HG03066 (cell line): Measurements from ENCODE around the gene PSG1.
"Not testable (repeated sequence)": the region's sequence is repeated elsewhere in the genome, so short reads cannot be mapped to it uniquely, and the experiment has no call there.

ENCODE experiments used
- ATAC-seq: cut with Tn5 transposase; IDR thresholded peaks from one replicate; pipeline ENCODE4 v1.9.1; 2021; ENCODE audit warnings: low read depth; ENCODE audit not compliant: unreplicated experiment

The PSG1 gene

DNA sequence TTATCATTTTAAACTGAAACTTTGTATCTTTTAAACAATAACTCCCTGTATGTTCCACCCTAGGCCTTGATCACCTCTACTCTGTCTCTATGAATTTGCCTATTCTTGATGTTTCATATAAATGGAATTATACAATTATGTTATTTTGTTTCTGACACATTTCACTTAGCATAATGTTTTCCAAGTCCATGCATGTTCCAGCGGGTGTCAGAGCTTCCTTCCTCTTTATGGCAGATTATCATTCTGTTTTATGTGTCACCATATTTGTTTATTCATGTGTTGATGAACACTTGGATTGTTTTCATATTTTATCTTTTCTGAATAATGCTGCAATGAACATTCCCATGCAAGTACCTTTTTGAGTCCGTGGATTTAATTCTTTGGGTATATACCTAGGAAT is 3.2 kb upstream of the PSG1 start:
- not testable (repeated sequence) for ATAC-seq

GRCh38 chr19:42882010-42882409 is 2.5 kb upstream of the PSG1 start:
- ATAC-seq = not testable (repeated sequence)

- not testable (repeated sequence) for ATAC-seq
Measured at GRCh38 chr19:42881279-42881678, 1.8 kb upstream of the PSG1 start.

- not testable (repeated sequence) for ATAC-seq
Measured at GRCh38 chr19:42880621-42881020, 1.1 kb upstream of the PSG1 start.

DNA sequence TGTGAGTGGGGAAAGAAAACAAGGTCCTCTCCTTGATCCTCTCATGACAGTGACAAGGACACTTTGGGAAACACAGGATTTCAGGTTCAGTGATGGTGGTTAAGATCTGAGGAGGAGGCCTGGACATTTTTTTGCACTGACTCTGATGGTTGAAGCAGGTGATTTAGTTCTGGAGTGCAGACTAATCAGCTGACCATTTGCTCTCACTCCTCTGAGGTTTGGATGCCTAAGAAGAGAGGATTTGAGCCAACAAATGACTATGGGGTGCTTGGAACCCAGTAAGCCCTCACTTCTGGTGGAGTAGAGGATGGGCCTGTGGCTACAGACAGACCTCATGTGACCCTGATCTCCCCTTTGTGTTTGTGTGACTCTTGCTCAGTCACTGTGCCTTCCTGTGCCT is 2.9 kb downstream of the PSG1 start:
- ATAC-seq = not testable (repeated sequence)

DNA sequence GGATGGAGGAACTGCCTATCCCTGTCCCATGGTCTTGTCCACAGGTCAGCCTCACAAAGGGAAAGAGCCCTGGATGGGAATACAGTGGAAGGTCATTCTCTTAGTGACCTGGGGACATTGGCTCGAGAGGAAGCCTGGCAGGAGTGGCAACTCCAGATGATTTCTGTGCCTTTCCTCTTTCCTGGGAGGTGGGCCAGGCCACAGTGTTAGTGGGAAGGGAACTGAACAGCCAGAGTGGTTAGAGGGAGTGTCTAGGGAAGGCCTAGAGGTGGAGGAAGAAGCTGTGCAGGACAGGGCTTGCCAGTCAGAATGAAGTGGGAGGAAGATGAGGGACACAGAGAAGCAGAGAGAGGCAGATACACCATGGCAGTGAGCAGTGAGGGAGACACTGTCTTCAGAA is 3.6 kb downstream of the PSG1 start:
- ATAC-seq = not testable (repeated sequence)

DNA sequence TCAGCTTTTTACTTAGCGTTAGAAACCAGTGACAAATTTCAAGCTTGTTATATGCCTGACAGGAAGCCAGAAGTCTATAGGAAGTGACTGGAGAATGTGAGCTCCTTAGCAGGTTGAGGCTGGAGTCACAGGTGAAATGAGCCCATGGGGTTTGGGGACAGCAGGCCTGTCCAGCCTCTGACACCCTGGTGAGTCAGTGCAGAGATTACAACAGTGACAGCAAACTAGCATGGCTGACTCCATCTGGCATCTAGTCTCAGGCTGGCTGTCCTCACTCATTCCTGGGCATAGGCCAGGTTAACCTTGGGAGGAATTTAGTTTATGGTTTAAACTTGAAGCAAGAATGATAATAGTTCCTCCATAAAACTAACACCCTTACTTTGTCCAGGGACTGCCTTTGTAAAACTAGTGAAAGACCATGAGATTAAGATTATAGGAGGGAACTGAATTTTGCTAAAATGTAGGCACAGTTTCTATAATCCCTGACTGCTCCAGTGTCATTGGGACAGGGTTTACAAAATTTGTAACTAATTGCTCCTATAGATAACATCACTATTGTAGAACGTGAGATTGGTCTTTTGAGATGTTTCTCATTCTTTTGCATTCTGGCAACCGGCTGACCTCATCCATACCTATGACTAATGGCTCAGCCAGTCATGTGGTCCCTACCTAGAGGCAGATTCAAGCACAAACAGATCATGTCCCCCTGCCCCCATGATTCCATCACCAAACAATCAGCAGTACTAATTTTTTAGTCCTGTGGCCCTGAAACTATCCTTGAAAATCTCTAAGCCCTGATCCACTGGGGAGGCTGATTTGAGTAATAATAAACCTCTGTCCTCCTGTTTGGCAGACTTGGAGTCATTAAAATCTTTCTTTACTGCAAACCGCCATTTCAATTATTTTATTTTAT is 4.4 kb downstream of the PSG1 start:
- not testable (repeated sequence) for ATAC-seq

DNA sequence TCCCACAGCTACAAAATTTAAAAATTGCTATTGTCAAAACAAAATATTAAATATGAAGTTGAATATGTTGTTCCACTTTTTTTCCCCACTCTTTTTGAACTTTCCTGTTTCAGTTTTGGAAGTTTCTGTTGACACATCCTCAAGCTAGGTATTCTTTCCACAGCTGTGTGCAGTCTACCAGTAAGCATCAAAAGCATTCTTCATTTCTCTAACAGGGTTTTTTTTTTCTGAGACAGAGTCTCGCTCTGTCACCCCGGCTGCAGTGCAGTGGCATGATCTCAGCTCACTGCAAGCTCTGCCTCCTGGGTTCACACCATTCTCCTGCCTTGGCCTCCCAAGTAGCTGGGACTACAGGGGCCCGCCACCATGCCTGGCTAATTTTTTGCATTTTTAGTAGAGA is 5.4 kb downstream of the PSG1 start:
- not testable (repeated sequence) for ATAC-seq

DNA sequence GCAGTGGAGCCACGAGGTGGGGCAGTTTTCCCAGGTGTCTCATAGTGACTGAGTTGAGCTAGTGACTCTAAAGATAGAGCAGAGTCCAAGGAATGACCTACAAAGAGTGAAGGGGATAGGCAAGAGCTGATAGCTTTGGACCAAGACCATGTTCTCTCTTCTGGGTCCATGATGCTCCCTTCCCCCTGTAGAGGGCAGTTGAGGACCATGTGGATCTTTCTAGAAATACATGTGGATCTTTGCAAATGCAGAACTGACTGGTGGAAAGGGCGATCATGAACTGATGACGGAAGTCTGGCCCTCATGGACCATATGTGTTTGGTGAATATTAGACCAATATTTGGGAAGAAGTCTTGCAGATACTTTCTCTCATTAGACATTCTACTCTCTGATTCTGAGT is 6.9 kb downstream of the PSG1 start:
- no peak for ATAC-seq

DNA sequence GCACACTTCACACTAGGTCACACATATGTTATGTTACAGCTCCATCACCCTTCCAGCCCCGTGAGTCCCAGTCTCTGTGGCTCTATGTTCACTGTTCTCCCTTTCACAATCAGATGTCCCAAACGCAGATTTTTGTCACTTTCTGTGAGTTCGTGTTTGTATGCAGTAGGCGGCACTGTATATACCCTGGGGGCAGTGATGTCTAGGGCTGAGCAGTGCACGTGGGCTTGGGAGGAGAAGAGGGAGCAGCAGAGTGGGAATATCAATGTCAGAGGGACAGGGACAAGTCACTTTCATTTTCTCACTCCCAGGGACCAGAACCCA is 22.0 kb downstream of the PSG1 start:
- ATAC-seq = no peak

- ATAC-seq = not testable (repeated sequence)
Measured at GRCh38 chr19:42856866-42857543, 22.5 kb downstream of the PSG1 start.

DNA sequence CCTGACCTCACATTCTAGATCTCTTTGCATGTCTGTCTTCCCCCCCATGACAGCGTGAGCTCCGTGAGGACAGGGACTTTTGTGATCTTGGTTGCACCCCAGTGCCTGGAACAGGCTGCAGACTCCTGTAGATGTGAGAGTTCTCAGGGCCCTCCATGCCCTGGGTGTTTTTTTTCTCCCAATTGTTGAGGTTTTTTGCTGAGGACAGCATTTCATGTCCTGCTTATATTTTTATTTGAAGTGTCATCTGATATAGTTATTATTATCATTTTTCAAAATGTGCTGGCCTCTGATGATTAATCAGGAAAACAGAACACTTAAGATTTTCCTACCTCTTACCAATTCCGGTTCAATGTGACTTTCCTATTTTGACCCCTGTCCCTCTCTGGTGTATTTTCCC is 24.8 kb downstream of the PSG1 start:
- ATAC-seq = not testable (repeated sequence)

DNA sequence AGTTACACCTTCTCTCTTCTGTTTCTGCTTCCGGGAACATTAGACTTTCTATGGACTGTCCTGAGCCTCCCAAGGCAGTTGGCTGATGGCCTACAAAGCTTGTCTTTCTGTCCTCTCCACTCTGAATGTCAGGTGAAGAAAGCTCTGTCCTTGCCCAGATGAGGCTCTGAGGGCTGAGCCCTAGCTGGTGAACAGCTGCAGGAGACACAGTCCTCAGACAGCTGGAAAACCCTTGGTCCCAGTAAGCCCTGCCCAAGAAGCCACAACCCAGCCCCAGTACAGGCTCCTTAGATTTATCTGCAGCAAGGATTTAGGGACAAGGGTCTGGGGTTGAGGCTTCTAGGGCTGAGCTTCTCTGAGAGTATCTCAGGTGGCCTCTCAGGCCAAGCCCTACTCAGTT is 26.3 kb downstream of the PSG1 start:
- ATAC-seq = not testable (repeated sequence)

DNA sequence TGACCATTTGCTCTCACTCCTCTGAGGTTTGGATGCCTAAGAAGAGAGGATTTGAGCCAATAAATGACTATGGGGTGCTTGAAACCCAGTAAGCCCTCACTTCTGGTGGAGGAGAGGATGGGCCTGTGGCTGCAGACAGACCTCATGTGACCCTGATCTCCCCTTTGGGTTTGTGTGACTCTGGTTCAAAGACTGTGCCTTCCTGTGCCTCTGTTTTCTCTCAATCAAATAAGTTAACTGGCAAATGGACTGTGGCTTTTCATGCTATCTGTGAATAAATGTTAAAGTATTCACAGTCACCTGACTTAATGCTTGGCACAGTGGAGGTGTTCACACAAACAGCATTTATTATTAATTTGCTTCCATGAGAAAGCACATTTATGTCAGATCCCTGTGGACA is 26.7 kb downstream of the PSG1 start:
- ATAC-seq = not testable (repeated sequence)

DNA sequence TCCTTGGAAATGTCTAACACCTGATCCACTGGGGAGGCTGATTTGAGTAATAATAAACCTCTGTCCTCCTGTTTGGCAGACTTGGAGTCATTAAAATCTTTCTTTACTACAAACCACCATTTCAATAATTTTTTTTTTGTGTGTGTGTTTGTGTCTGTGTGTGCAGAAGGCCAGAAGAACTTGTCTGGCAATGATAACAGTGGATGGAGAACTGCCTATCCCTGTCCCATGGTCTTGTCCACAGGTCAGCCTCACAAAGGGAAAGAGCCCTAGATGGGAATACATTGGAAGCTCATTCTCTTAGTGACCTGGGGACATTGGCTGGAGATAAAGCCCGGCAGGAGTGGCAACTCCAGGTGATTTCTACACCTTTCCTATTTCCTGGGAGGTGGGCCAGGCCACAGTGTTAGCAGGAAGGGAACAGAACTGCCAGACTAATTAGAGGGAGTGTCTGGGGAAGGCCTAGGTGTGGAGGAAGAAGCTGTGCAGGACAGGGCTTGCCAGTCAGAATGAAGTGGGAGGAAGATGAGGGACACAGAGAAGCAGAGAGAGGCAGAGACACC is 27.7 kb downstream of the PSG1 start:
- not testable (repeated sequence) for ATAC-seq

DNA sequence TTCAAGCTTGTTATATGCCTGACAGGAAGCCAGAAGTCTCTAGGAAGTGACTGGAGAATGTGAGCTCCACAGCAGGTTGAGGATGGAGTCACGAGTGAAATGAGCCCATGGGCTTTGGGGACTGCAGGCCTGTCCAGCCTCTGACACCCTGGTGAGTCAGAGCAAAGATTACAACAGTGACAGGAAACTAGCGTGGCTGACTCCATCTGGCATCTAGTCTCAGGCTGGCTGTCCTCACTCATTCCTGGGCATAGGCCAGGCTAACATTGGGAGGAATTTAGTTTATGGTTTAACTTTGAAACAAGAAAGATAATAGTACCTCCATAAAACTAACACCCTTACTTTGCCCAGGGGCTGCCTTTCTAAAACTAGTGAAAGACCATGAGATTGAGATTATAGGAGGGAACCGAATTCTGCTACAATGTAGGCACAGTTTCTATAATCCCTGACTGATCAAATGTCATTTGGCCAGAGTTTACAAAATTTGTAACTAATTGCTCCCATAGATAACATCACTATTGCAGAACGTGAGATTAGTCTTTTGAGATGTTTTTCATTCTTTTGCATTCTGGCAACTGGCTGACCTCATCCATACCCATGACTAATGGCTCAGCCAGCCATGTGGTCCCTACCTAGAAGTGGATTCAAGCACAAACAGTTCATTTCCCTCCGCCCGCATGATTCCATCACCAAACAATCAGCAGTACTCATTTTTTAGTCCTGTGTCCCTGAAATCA is 28.4 kb downstream of the PSG1 start:
- ATAC-seq = no peak

GRCh38 chr19:42846597-42846996 is 32.9 kb downstream of the PSG1 start:
- ATAC-seq = no peak

- not testable (repeated sequence) for ATAC-seq
Measured at GRCh38 chr19:42843631-42844030, 35.9 kb downstream of the PSG1 start.

DNA sequence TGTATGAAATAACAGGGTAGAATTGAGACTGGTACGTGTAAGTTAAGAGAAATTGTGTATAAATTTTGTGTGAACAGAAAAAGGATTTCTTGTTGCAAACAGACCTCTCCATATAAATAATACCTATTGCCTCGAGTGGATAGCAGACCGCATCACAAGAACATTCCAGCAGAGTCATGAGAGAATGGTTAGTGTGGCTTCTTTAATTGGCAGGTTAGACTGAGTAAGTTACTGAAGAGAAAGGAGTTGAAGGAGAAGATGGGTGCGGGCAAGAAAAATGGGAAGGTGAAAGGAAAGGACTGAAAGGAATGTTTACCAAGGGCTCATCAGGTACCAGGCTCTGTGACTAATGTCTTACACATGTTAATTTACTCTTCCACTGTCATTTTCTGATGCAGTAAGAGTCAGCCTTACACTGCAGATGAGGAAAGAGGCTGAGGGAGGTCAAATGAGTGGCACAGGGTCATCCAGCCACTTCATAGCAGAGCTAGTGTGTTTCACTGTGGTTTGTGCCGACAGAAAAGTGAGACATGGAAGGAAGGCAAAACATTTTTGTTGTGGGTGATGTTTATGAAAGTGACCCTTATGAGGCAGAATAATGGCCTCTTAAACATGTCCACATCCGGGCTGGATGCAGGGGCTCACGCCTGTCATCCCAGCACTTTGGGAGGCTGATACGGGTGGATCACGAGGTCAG is 46.6 kb downstream of the PSG1 start:
- ATAC-seq = not testable (repeated sequence)

DNA sequence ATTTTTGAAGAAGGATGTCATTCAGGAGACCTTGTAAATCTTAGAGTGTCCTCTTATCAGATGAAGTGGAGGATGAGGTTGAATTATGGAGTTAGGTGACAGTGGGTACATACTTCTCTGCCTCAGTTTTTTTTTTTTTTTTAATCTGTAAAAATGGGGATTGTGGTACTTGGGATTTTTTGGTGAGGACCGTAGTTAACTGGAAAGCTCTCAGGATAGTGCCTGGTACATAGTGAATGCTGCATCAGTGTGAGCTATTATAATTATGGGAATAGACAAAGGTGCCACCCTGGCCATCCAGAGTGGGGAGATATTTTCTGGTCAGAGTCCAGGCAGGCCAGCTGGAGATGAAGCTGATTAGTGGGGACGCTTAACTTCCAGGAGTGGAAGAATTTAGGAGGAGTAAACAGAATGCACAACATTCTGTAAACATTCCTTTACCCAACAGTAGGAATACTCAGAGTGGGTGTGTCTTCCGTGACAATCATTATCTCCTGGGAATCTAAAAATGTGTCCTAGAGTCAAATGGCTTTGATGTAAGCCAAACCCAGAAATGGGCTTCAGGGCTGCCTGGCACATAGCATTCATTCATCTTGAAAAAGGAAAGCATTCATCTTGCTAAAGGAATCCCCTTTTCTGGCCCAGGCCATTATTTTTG is 47.4 kb downstream of the PSG1 start:
- ATAC-seq = not testable (repeated sequence)
